GM18508 (cell line): ENCODE results near the gene TSPAN13.
"Not testable (repeated sequence)": the region's sequence is repeated elsewhere in the genome, so short reads cannot be mapped to it uniquely, and the experiment has no call there.

Source experiments
- ATAC-seq: cut with Tn5 transposase; IDR thresholded peaks from one replicate; pipeline ENCODE4 v1.9.1; 2021; ENCODE audit warnings: moderate number of reproducible peaks; ENCODE audit not compliant: insufficient read depth, unreplicated experiment

TSPAN13 gene

GRCh38 chr7:16739863-16740622 is 13.5 kb upstream of the TSPAN13 start:
- ATAC-seq, result no peak

- ATAC-seq, result no peak
These were observed 13.0 kb upstream of the TSPAN13 start for GRCh38 chr7:16740623-16740953.

- no peak for ATAC-seq
These were observed 12.6 kb upstream of the TSPAN13 start for GRCh38 chr7:16740996-16741395.

- ATAC-seq, result no peak
These were observed 11.9 kb upstream of the TSPAN13 start for GRCh38 chr7:16741676-16742075.

- no peak for ATAC-seq
These were observed 11.0 kb upstream of the TSPAN13 start for GRCh38 chr7:16742547-16742946.

GRCh38 chr7:16743236-16743635 is 10.3 kb upstream of the TSPAN13 start:
- no peak for ATAC-seq

- no peak for ATAC-seq
These were observed 8.9 kb upstream of the TSPAN13 start for GRCh38 chr7:16744518-16745250.

- ATAC-seq, result no peak
These were observed 7.9 kb upstream of the TSPAN13 start for GRCh38 chr7:16745645-16746044.

GRCh38 chr7:16747102-16747501 is 6.5 kb upstream of the TSPAN13 start:
- ATAC-seq, result no peak

- no peak for ATAC-seq
These were observed 639 bp downstream of the TSPAN13 start for GRCh38 chr7:16753932-16754855.

- ATAC-seq, result no peak
These were observed 1.3 kb downstream of the TSPAN13 start for GRCh38 chr7:16754856-16755317.

GRCh38 chr7:16755397-16755796 is 1.8 kb downstream of the TSPAN13 start:
- no peak for ATAC-seq

GRCh38 chr7:16758036-16758435 is 4.5 kb downstream of the TSPAN13 start:
- ATAC-seq, result no peak

- ATAC-seq, result no peak
These were observed 5.4 kb downstream of the TSPAN13 start for GRCh38 chr7:16758631-16759611.

GRCh38 chr7:16759840-16760239 is 6.3 kb downstream of the TSPAN13 start:
- ATAC-seq, result no peak

- ATAC-seq, result no peak
These were observed 8.6 kb downstream of the TSPAN13 start for GRCh38 chr7:16762177-16762576.

- no peak for ATAC-seq
These were observed 11.4 kb downstream of the TSPAN13 start for GRCh38 chr7:16764942-16765341.

- no peak for ATAC-seq
These were observed 11.9 kb downstream of the TSPAN13 start for GRCh38 chr7:16765436-16765859.

GRCh38 chr7:16769994-16770393 is 16.4 kb downstream of the TSPAN13 start:
- not testable (repeated sequence) for ATAC-seq
